ENCODE measurements around the gene MBD5.

DNA sequence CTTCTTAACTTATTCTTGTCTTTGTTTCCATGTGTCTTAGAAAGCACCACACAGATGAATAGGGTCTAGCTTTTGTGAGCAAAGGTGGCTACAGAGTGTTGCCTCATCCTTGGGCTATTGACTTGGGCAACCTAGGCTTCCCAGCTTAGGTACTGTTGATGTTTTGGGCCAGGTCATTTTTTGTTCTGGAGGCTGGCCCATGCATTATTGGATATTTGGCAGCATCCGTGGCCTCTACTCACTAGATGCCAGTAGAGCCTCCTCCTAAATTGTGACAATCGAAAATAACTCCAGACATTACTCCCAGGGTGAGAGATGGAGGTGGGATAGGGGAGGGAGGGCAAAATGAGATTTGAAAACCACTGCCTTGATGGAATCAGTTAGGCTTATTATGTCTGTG lies 496.4 kb downstream of the MBD5 start:
- no peak for TF ChIP-seq CTCF (IDR thresholded peaks at IDR 0.05)
- TF ChIP-seq ZFX (IDR thresholded peaks at IDR 0.05; ENCODE audit: borderline replicate concordance) = no peak
